UCSD-AML1 (cell line): Measurements from ENCODE around the gene EDC3.
"Not testable (repeated sequence)": the region's sequence is repeated elsewhere in the genome, so short reads cannot be mapped to it uniquely, and the experiment has no call there.

Experiments used
- DNase-seq: peaks from one replicate; lab custom pipeline; 2025; ENCODE audit not compliant: unreplicated experiment; lab: John Stamatoyannopoulos, UW

EDC3 gene

DNA sequence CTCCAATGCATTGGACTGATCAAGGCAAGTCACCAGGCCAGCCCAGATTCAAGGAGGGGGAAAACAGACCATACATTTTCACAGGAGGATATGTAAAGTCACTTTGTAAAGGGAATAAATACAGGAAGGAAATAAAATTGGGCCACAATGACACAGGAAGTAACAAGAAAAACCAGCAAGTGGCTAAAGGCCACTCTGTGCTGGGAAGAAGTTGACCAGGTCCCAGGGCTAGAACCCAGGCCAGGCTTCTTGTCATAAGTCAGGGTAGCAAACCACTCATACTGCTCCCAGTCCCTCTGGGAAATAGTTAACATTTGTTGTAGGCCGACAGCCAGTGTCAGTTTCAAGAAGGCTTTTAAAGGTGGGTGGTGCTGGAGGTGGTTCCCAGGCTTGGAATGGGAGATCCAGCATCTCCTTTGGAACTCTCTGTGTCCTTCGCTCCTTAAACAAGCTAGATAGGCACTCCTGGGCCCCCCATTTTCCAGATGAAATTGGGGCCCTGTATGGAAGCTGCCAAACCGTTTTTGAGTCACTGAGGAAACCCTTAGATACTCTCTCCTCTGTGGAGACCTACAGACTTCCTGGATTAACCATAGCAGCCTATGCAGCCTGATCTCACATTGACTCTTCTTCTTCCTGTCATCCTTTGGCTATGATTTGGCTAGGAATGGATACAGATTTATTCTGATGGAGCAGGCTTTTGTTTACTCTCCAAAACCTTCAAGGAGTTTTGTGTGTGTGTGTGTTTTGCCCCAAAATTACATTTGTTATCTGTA lies 14.7 kb upstream of the EDC3 start:
- no peak for DNase-seq

DNA sequence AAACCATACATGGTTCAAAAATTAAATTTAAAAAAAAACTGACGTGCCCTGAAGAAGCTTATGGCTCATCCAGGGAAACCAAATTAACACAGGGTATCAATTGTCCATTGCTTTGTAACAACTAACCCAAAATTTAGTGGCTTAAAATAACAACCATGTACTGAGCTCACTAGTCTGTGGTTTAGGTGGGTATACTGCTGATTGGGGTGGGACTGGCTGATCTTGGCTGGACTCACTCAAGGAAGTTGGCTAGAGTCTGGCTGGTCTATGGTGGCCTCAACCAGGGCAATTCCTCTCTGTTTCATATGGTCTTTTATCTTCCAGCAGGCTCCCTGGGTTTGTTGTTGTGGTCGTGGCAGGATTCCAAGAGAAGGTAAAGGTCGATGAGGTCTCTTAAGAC lies 14.1 kb upstream of the EDC3 start:
- DNase-seq: no peak

GRCh38 chr15:74709011-74709410 lies 13.2 kb upstream of the EDC3 start:
- DNase-seq: no peak

DNA sequence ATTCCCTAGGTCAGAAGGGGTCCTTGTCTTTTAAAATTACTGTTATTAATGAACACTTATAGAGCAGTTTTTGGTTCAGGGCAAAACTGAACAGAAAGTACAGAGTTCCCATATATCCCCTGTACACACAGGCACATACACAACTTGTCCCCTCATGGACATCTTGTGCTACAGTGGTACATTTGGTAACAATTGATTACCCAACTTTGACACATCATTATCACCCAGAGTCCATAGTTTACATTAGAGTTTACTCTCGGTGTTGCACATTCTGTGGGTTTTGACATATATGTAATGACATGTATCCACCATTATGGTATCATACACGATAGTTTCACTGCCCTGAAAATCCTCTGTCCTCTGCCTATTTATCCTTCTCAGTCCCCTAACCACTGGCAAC lies 984 bp upstream of the EDC3 start:
- no peak for DNase-seq

DNA sequence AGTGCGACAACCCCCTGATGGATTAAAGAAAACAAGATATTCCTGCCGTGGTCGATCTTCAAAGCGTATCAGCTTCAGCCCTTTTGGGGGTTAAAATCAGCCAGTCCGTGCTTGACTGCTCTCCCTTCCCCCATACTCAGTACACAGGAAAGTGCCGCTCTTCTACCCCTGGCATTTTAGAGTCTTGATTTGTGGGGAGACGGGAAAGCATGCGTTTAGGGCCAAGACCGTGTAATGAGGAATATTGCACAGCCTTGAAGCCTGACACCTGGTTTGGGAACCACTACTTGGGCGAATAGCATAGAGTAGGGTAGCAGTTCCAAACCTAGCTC lies 540 bp upstream of the EDC3 start:
- DNase-seq: no peak

DNA sequence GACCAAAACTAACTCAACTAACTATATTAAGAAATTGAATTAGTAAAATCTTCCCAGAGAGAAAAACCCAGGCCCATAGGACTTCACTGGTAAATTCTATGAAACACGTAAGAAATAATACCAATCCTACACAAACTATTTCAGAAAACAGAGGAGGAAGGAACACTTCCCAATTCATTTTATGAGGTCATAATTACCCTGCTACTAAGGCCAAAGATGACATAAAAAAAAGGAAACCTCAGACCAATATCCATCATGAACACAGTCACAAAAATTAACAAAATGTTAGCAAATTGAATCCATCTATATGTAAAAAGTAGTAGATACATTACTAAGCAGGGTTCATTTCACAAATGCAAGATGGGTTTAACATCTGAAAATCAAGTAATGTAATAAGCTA lies 3.5 kb downstream of the EDC3 start:
- no peak for DNase-seq

DNA sequence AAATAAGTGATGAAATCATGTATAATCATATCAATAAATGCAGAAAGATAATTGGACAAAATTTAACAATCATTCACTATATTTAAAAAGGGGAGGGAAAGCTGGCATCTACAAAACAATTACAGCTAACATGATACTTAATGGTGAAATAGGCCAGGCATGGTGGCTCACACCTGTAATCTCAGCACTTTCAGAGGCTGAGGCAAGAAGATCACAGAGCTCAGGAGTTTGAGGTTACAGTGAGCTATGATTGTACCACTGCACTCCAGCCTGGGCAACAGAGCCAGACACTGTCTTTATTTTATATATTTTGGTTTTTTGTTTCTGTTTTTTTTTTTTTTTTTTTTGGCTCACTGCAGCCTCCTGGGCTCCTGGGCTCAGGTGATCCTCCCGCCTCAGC lies 12.1 kb downstream of the EDC3 start:
- no peak for DNase-seq

DNA sequence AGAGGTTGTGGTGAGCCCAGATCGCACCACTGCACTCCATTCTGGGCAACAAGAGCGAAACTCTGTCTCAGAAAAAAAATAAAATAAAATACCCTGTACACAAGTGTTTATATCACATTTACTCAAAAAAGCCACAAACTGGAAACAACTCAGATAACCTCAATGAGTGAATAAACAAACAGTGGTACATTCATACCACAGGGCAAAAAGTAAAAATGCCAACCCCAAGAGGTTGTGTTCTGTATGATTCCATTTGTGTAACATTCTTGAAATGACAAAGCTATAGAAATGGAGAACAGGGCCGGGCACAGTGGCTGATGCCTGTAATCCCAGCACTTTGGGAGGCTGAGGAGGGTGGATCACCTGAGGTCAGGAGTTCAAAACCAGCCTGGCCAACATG lies 12.9 kb downstream of the EDC3 start:
- DNase-seq: no peak

DNA sequence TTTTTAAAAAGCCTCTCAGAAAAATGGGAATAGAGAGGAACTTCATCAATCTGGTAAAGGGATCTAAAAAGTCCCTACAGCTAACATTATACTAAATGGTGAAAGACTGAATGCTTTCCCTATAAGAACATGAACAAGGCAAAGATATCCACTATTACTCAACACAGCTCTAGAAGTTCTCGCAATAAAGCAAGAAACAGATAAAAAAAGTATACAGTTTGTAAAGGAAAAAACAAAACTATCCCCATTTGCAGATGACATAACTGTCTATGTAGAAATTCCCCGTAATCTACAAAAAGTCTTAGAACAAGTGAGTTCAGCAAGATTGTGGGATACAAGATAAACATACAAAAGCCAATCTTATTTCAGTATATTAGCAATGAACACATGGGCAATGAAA lies 15.4 kb downstream of the EDC3 start:
- DNase-seq: no peak

DNA sequence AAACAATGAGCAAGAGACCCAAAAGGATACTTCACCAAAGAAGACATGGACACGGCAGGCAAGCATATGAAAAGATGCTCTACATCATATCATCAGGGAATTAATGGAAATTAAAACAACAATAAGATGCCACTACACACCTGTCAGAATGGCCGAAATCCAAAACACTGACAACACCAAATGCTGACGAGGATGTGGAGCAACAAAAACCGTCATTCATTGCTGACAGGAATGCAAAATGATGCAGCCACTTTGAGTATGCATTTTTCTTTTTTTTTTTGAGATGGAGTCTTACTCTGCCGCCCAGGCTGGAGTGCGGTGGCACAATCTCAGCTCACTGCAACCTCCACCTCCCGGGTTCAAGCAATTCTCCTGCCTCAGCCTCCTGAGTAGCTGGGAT lies 19.0 kb downstream of the EDC3 start:
- no peak for DNase-seq

- DNase-seq: no peak
Measured at GRCh38 chr15:74674161-74674560, 21.7 kb downstream of the EDC3 start.

DNA sequence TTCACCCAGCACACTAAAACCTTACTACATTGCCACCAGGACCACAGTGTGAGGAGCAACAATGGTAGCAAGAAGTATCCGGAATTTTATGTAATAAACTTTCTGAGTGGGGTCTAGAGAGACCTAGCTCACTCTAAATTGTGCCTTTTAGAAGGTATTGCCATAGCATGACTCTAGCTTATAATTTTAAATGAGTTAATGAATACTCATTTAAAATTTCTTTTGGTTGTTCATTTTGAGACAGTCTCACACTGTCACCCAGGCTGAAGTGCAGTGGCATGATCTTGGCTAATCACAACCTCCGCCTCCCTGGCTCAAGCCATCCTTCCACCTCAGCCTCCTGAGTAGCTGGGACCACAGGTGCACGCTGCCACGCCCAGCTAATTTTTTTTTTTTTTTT lies 26.2 kb downstream of the EDC3 start:
- no peak for DNase-seq

- DNase-seq: no peak
Measured at GRCh38 chr15:74667975-74668374, 27.8 kb downstream of the EDC3 start.

DNA sequence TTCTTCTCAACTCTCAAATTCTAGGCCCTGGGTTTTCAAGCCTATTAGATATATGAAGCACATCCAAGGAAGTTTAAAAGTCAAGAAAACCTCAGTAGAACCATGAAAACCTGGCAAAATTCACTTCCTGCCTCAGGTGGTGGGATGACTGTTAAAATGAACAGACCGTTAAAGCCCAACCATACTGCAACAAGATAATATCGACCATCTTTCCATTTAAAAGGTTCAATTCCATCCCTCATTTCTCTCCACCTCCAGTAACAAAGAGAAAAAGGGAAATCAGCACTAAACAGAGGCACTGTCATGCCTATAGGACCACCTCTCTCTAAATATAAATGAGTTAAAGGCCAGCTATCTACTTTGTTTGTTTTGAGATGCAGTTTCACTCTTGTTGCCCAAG lies 31.2 kb downstream of the EDC3 start:
- DNase-seq: no peak

- DNase-seq: no peak
Measured at GRCh38 chr15:74664028-74664616, 31.7 kb downstream of the EDC3 start.

DNA sequence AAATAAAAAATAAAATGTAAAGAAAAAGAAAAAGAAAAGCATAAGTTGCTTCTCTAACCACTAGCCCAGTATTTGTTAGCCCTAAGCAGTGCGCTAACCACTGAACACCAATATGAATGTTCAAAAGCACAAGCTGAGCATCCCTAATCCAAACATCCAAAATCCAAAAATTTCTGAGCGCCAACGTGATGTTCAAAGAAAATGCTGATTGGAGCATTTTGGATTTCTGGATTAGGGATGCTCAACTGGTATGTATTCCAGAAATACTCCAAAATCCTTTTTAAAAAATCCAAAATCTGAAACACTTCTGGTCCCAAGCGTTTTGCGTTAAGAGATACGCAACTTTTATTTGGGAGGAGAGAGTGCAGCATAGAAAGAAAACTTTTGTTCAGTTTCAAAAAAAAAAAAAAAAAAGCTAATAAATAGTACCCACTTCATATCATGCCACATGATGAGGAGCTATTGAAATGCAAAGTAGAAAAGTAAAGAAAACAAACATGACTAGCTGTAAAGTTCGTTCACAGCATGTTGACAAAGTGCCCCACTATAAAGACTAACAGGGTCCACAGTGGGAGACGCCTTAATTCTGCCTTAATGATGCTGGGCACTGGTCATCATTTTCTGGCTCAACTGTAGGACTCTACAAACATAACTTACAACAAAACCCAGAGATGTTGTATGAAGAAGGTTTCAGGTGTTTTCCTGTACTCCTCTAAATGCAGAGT lies 32.4 kb downstream of the EDC3 start:
- no peak for DNase-seq

- DNase-seq: no peak
Measured at GRCh38 chr15:74662064-74662860, 33.6 kb downstream of the EDC3 start.

GRCh38 chr15:74661280-74661679 lies 34.5 kb downstream of the EDC3 start:
- DNase-seq: not testable (repeated sequence)

- DNase-seq: no peak
Measured at GRCh38 chr15:74657846-74658245, 38.0 kb downstream of the EDC3 start.

DNA sequence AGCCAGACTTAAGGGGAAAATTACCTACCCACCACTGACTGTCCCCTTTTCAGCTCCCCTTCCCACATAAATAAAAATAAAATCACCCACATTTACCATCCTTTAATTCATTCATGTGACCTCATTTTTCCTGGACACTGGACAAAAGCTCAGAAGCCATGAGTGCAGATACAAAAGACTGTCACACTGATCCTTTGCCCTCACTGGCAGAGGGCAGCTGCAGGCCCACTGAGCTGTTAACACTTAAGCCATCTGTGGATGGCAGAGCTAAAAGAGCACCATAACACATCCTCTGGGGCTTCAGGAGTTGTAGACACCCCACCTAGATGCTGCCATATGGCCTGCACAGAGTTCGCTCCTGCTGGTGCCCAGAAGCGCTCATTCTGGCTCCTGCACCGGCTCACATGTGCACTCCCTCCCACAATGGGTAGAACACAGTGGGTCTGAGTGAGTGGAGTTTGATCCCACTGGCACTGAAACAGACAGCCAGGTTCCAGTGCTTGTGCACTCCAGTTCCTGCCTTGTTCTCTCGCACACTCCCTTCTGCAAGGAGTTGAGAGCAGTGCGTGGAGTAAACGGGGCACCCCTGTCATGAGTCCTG lies 38.8 kb downstream of the EDC3 start:
- DNase-seq: no peak

DNA sequence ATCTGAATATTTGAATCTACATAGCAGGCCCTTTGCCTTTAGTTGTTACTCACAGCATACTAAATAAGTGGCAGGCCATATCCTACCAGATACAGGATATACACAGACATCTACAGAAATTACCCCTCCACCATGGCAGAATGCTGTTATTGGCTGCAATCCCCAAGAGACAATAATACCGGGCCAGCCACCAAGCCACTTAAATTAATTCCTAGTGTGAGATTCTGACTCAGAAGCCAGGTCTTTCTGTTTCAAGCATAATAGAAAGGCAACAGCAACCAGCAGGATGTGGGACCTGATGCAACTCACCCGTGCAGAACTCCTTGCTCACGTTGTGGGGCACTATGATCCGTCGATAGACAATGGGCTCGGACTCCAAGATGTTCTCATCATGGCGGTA lies 40.4 kb downstream of the EDC3 start:
- DNase-seq: no peak
